Omental fat pad (tissue), 4 donors: ENCODE results near the gene GLB1L. TPM values are rescaled to one million over a fixed set of nuclear protein-coding genes. Genes with fewer than 3 reads are reported as not detected.

Experiments
- ATAC-seq: fragments of 150-250 bp; one replicate; pipeline ENCODE4 v1.9.1; 2016; ENCODE audit warnings: mild to moderate bottlenecking, moderate library complexity; ENCODE audit not compliant: low FRiP score
- DNase-seq: peaks from one replicate; pipeline ENCODE4 v3.0.0-alpha.2; 2019; ENCODE audit warnings: low spot score
- CTCF ChIP-seq, 3 donors: fragments of 450-650 bp; IDR thresholded peaks; one replicate each; pipeline ENCODE4 v1.5.1; 2016 to 2017; ENCODE audit warnings: antibody characterized with exemption in 3 of 3, mild to moderate bottlenecking in 3 of 3, moderate library complexity in 2 of 3
- total RNA-seq, 4 donors: library from RNA; depleted of rRNA; stranded (reverse); fragments of >200 nt; gene quantifications; one replicate each; pipeline ENCODE4 v1.1.0, GENCODE V29; 2016

Gene GLB1L
- total RNA-seq, 4 donors from 2014 or later: 9.0 to 21.9 (median 12.3) TPM

- ATAC-seq: peak; percentile 0
- TF ChIP-seq CTCF (IDR thresholded peaks at IDR 0.05): no peak
- DNase-seq: no peak
These were observed 34.8 kb upstream of the GLB1L start for GRCh38 chr2:219279916-219280516.

GRCh38 chr2:219279151-219279915 lies 34.1 kb upstream of the GLB1L start, which contains the start of gene DNAJB2:
Gene DNAJB2 (plus strand): TSS chr2:219279366. CDS start chr2:219279834, 468 bp downstream.
- DNase-seq (peak; percentile 91), ATAC-seq (peak; percentile 96)
- no peak for TF ChIP-seq CTCF (IDR thresholded peaks at IDR 0.05)

GRCh38 chr2:219278655-219279150 lies 33.5 kb upstream of the GLB1L start:
- DNase-seq (no peak), ATAC-seq (no peak)
- no peak for TF ChIP-seq CTCF (IDR thresholded peaks at IDR 0.05)

GRCh38 chr2:219277703-219278654 lies 32.7 kb upstream of the GLB1L start:
- DNase-seq (peak; percentile 68), ATAC-seq (peak; percentile 15)
- peak in 1 of 3 donors; percentile 83 for TF ChIP-seq CTCF (IDR thresholded peaks at IDR 0.05)

- ATAC-seq: no peak
- no peak for DNase-seq
- no peak for TF ChIP-seq CTCF (IDR thresholded peaks at IDR 0.05)
These were observed 29.2 kb upstream of the GLB1L start for GRCh38 chr2:219274361-219274921.

GRCh38 chr2:219273937-219274336 lies 28.7 kb upstream of the GLB1L start:
- no peak for DNase-seq
- ATAC-seq: no peak
- no peak for TF ChIP-seq CTCF (IDR thresholded peaks at IDR 0.05)
